OCI-LY7 (cell line): ENCODE measurements around the gene PAX3. TPM values are rescaled to one million over a fixed set of nuclear protein-coding genes. Genes with fewer than 3 reads are reported as not detected.

Experiments used
- BruUV-seq: library from RNA; stranded (reverse); fragments of 400-500 nt; replicated peaks from 2 replicates; lab custom pipeline; 2021; lab: Mats Ljungman, UMichigan
- CTCF ChIA-PET: fragments of 300-600 bp; sonication (Branson Sonifier 250); formaldehyde crosslinking; loops from one replicate; lab custom pipeline; 2022; ENCODE audit warnings: antibody characterized with exemption; ENCODE audit not compliant: unreplicated experiment; lab: Charles Lee
- POLR2A ChIA-PET: fragments of 300-600 bp; sonication (Branson Sonifier 250); formaldehyde crosslinking; loops from one replicate; lab custom pipeline; 2022; ENCODE audit warnings: antibody characterized with exemption; lab: Charles Lee
- DNase-seq: peaks from one replicate; pipeline ENCODE4 v3.0.0-alpha.2; 2015; ENCODE audit warnings: low spot score
- H2AFZ ChIP-seq: fragments of 200-600 bp; sonication (generic), shearing (Covaris generic); 2 replicates; pipeline ENCODE4 v1.6.1; 2014; ENCODE audit warnings: mild to moderate bottlenecking, antibody characterized with exemption, low read length, moderate library complexity
- H3K27ac ChIP-seq: fragments of 200-600 bp; sonication (generic); 2 replicates; pipeline ENCODE4 v1.5.1; 2014; ENCODE audit warnings: mixed run types, low read depth, mild to moderate bottlenecking, moderate library complexity, low read length, inconsistent platforms; ENCODE audit not compliant: poor library complexity, severe bottlenecking
- H3K36me3 ChIP-seq: fragments of 200-600 bp; sonication (generic); 2 replicates; pipeline ENCODE4 v1.6.1; 2014; ENCODE audit warnings: mild to moderate bottlenecking, antibody characterized with exemption, low read length, moderate library complexity, mixed read lengths; ENCODE audit not compliant: insufficient read depth
- H3K4me1 ChIP-seq: fragments of 200-600 bp; sonication (generic); 2 replicates; pipeline ENCODE4 v1.5.1; 2014; ENCODE audit warnings: mild to moderate bottlenecking, low read length; ENCODE audit not compliant: insufficient read depth, poor library complexity, severe bottlenecking
- H3K4me2 ChIP-seq: fragments of 200-600 bp; sonication (generic); 2 replicates; pipeline ENCODE4 v1.6.1; 2014; ENCODE audit warnings: mild to moderate bottlenecking, low read length
- H3K4me3 ChIP-seq: fragments of 200-600 bp; sonication (generic); 2 replicates; pipeline ENCODE4 v1.5.1; 2014; ENCODE audit warnings: mild to moderate bottlenecking, low read depth, low read length; ENCODE audit not compliant: poor library complexity, severe bottlenecking
- H3K79me2 ChIP-seq: fragments of 200-600 bp; sonication (generic); 2 replicates; pipeline ENCODE4 v1.6.1; 2016; ENCODE audit warnings: low read depth, mild to moderate bottlenecking, low read length, moderate library complexity, mixed read lengths; ENCODE audit not compliant: insufficient read depth
- H3K9me2 ChIP-seq: fragments of 200-600 bp; sonication (generic); 2 replicates; pipeline ENCODE4 v1.6.1; 2016; ENCODE audit warnings: mild to moderate bottlenecking, low read length, mixed read lengths; ENCODE audit not compliant: insufficient read depth
- H3K9me3 ChIP-seq: fragments of 200-600 bp; sonication (generic); 2 replicates; pipeline ENCODE4 v1.6.1; 2014; ENCODE audit warnings: mild to moderate bottlenecking, mixed run types, low read length, mixed read lengths
- H4K20me1 ChIP-seq: fragments of 200-600 bp; sonication (generic); 2 replicates; pipeline ENCODE4 v1.6.1; 2014; ENCODE audit warnings: mild to moderate bottlenecking, antibody characterized with exemption, low read length, moderate library complexity, mixed read lengths; ENCODE audit not compliant: insufficient read depth
- CTCF ChIP-seq: fragments of 200-600 bp; sonication (generic); conservative IDR thresholded peaks from 2 replicates; pipeline ENCODE4 v1.5.1; 2014; ENCODE audit warnings: mild to moderate bottlenecking, antibody characterized with exemption, low read length, moderate library complexity, mixed read lengths
- EZH2phosphoT487 ChIP-seq: fragments of 200-600 bp; sonication (generic); IDR thresholded peaks from 2 replicates; pipeline ENCODE4 v1.6.1; 2018; ENCODE audit warnings: low read depth, borderline replicate concordance, mild to moderate bottlenecking, mixed run types, antibody characterized with exemption, low read length, moderate library complexity, mixed read lengths
- intact Hi-C: fragments of 100-400 bp; cut with micrococcal nuclease; formaldehyde crosslinking; loops from one replicate; pipeline ENCODE4 v1.10.0; 2022; ENCODE audit not compliant: unreplicated experiment
- total RNA-seq, 2 experiments: library from RNA; depleted of rRNA in 1 of 2; stranded (reverse); fragments of >200 nt in 1 of 2; shearing (Covaris generic) in 1 of 2; gene quantifications; 2 replicates each; pipeline ENCODE4 v1.2.3, GENCODE V29; 2014 to 2022

Gene PAX3
- total RNA-seq, 2 experiments from 2014 or later, result not detected

GRCh38 chr2:222208010-222208690 lies 90.6 kb downstream of the PAX3 start:
- H3K36me3 ChIP-seq, result no peaks in the 10 kb centered on the region
- intact Hi-C loops, result no loop called here
- no peak overlapping the region for H3K27ac ChIP-seq
- no peaks in the 10 kb centered on the region for H3K79me2 ChIP-seq
- no peak overlapping the region for H2AFZ ChIP-seq
- H3K4me3 ChIP-seq, result no peak overlapping the region
- DNase-seq, result no peak
- H4K20me1 ChIP-seq, result no peaks in the 10 kb centered on the region
- CTCF ChIA-PET, result no interaction called here
- TF ChIP-seq EZH2phosphoT487 (no peak), CTCF (no peak)
- no peaks in the 10 kb centered on the region for H3K9me2 ChIP-seq
- BruUV-seq, result no TSS peak
- no peaks in the 10 kb centered on the region for H3K9me3 ChIP-seq
- POLR2A ChIA-PET, result interaction anchor here (1.0 kb wide), 1 partner anchor 36 kb away, joined by 3 read pairs; no protein-coding TSS in a partner anchor
- no peak overlapping the region for H3K4me2 ChIP-seq
- H3K4me1 ChIP-seq, result no peaks in the 10 kb centered on the region

DNA sequence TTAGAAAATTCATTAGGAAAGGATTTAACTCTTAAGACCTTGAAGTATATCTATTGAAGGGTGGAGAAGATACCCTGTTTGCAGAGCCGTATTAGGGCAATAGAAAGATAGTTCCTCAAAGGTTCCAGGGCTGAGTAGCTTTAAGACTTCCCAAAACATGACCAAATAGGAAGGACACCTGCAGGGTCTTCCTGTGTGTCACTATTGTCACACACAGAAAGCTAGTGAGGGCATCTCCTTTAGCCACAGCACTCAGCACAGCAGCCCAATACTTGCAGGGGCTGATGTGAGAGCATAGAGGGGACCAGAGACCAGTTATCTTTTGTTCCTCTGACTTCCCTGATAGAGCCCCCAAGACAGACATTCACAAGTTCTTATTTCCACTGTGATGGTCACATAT lies 93.7 kb downstream of the PAX3 start:
- CTCF ChIA-PET, result no interaction called here
- H3K4me2 ChIP-seq, result no peak overlapping the region
- H2AFZ ChIP-seq, result no peak overlapping the region
- no peaks in the 10 kb centered on the region for H3K4me1 ChIP-seq
- POLR2A ChIA-PET, result no interaction called here
- no peaks in the 10 kb centered on the region for H3K9me3 ChIP-seq
- H3K27ac ChIP-seq, result no peak overlapping the region
- no TSS peak for BruUV-seq
- no peak overlapping the region for H3K4me3 ChIP-seq
- no peaks in the 10 kb centered on the region for H3K79me2 ChIP-seq
- DNase-seq, result no peak
- TF ChIP-seq EZH2phosphoT487, result no peak
- no peak for TF ChIP-seq CTCF
- H3K9me2 ChIP-seq, result no peaks in the 10 kb centered on the region
- intact Hi-C loops, result no loop called here
- no peaks in the 10 kb centered on the region for H4K20me1 ChIP-seq
- H3K36me3 ChIP-seq, result no peaks in the 10 kb centered on the region

DNA sequence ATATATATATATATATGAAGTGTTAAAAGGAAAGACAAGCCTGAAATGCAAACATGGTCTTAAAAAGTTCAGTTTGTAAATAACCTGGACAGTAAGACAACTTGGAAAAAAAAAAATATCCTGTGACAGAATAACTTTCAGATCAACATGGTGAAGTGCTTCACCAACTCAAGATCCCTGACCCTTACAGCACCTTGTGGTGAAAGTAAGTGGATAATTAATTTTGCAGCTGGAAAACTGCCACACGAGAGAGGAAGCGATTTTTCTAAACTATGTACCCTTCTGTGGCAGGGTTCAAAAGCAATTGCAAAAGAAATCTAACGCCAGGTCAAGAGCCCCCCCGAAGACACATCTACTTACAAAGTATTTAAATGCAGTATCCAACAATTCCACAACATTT lies 95.8 kb downstream of the PAX3 start:
- no peak overlapping the region for H3K4me3 ChIP-seq
- H3K27ac ChIP-seq, result no peak overlapping the region
- H3K4me2 ChIP-seq, result no peak overlapping the region
- H3K9me2 ChIP-seq, result no peaks in the 10 kb centered on the region
- BruUV-seq, result no TSS peak
- TF ChIP-seq EZH2phosphoT487 (no peak), CTCF (no peak)
- no peaks in the 10 kb centered on the region for H3K79me2 ChIP-seq
- DNase-seq, result no peak
- ChIA-PET POLR2A (no interaction called here), CTCF (no interaction called here)
- H3K9me3 ChIP-seq, result no peaks in the 10 kb centered on the region
- intact Hi-C loops, result no loop called here
- H2AFZ ChIP-seq, result no peak overlapping the region
- H3K36me3 ChIP-seq, result no peaks in the 10 kb centered on the region
- H3K4me1 ChIP-seq, result no peaks in the 10 kb centered on the region
- H4K20me1 ChIP-seq, result no peaks in the 10 kb centered on the region
